ENCODE data around the gene CCDC87. TPM values are rescaled to one million over a fixed set of nuclear protein-coding genes. Genes with fewer than 3 reads are reported as not detected.

CCDC87 gene
- total RNA-seq, 1 experiment from 2014 or later = 2.0 TPM

GRCh38 chr11:66617155-66617834, 24.4 kb upstream of the CCDC87 start:
- in situ Hi-C loops (cut with HindIII; ENCODE audit: low pct_unique_long_range_greater_than_20kb, low sequenced_read_pairs) (no loop called here), intact Hi-C loops (cut with micrococcal nuclease; ENCODE audit: unreplicated experiment) (no loop called here)
- POLR2A ChIA-PET = interaction anchor here (0.6 to 2.6 kb wide), 6 partner anchors 11 to 227 kb away, joined by 3 to 13 read pairs (median 4); partner anchors contain the start of gene RBM4
- Histone ChIP-seq H3K36me3 (ENCODE audit: control insufficient read depth, insufficient read depth, low read length) (peaks cover 6% of the 10 kb centered on the region), H3K4me3 (ENCODE audit: low read depth in 2 of 2, low read length in 2 of 2) (peak overlapping the region; percentile 84 to 99), H3K4me1 (ENCODE audit: control insufficient read depth, insufficient read depth, low read length) (peaks cover 23% of the 10 kb centered on the region), H3K9me3 (ENCODE audit: control insufficient read depth, insufficient read depth, low read depth, low read length) (no peaks in the 10 kb centered on the region), H3K27ac (ENCODE audit: low read length) (peak overlapping the region; percentile 96), H3K27me3 (ENCODE audit: control insufficient read depth, insufficient read depth, low read length) (no peaks in the 10 kb centered on the region)
- CTCF ChIA-PET = interaction anchor here (0.6 kb wide), 1 partner anchor 61 kb away, joined by 3 read pairs; no protein-coding TSS in a partner anchor
- DNase-seq (ENCODE audit: low read depth, low spot score) (no peak), ATAC-seq (peak; percentile 23)
- TF ChIP-seq SIN3A (IDR thresholded peaks at IDR 0.05; ENCODE audit: borderline replicate concordance, insufficient read depth, low read depth, low read length) = no peak
- TF ChIP-seq POLR2AphosphoS5 (IDR thresholded peaks at IDR 0.05; ENCODE audit: low read depth, low read length) = no peak
- no peak for TF ChIP-seq TCF7L2 (IDR thresholded peaks at IDR 0.05; ENCODE audit: low read depth, low read length)
- TF ChIP-seq REST (IDR thresholded peaks at IDR 0.05; ENCODE audit: insufficient read depth in 1 of 2, low read depth in 2 of 2, low read length in 1 of 2) = no peak
- TF ChIP-seq, protein P1, sequence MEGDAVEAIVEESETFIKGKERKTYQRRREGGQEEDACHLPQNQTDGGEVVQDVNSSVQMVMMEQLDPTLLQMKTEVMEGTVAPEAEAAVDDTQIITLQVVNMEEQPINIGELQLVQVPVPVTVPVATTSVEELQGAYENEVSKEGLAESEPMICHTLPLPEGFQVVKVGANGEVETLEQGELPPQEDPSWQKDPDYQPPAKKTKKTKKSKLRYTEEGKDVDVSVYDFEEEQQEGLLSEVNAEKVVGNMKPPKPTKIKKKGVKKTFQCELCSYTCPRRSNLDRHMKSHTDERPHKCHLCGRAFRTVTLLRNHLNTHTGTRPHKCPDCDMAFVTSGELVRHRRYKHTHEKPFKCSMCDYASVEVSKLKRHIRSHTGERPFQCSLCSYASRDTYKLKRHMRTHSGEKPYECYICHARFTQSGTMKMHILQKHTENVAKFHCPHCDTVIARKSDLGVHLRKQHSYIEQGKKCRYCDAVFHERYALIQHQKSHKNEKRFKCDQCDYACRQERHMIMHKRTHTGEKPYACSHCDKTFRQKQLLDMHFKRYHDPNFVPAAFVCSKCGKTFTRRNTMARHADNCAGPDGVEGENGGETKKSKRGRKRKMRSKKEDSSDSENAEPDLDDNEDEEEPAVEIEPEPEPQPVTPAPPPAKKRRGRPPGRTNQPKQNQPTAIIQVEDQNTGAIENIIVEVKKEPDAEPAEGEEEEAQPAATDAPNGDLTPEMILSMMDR (IDR thresholded peaks at IDR 0.05) = no peak
- BruUV-seq (replicated peaks) = no TSS peak

GRCh38 chr11:66616379-66617154, 23.7 kb upstream of the CCDC87 start, which contains the start of gene RBM14:
TSS of gene RBM14 (plus strand) at chr11:66616630. CDS start at chr11:66616721, 91 bp downstream.
- DNase-seq (ENCODE audit: low read depth, low spot score) (peak; percentile 96), ATAC-seq (peak; percentile 98)
- H3K4me1 ChIP-seq (ENCODE audit: control insufficient read depth, insufficient read depth, low read length) = peaks cover 23% of the 10 kb centered on the region
- peak within 1 kb of the TSS; percentile 96 for H3K27ac ChIP-seq (ENCODE audit: low read length)
- H3K27me3 ChIP-seq (ENCODE audit: control insufficient read depth, insufficient read depth, low read length) = no peaks in the 10 kb centered on the region
- BruUV-seq (replicated peaks) = no TSS peak
- intact Hi-C loops (cut with micrococcal nuclease; ENCODE audit: unreplicated experiment) = no loop called here
- POLR2A ChIA-PET = interaction anchor here (0.6 to 2.6 kb wide), 6 partner anchors 13 to 282 kb away, joined by 3 to 13 read pairs (median 6); partner anchors contain the start of gene RBM4
- TF ChIP-seq POLR2AphosphoS5 (IDR thresholded peaks at IDR 0.05; ENCODE audit: low read depth, low read length) (peak; percentile 98), SIN3A (IDR thresholded peaks at IDR 0.05; ENCODE audit: borderline replicate concordance, insufficient read depth, low read depth, low read length) (peak; percentile 68), REST (IDR thresholded peaks at IDR 0.05; ENCODE audit: insufficient read depth in 1 of 2, low read depth in 2 of 2, low read length in 1 of 2) (0 out of 4 replicates have a peak, but pooled peaks of 1 of the 2 experiments have one; percentile 62), TCF7L2 (IDR thresholded peaks at IDR 0.05; ENCODE audit: low read depth, low read length) (peak; percentile 30; the same call in 1 of the 2 replicates)
- TF ChIP-seq, protein P1 (IDR thresholded peaks at IDR 0.05) = no peak
- in situ Hi-C loops (cut with HindIII; ENCODE audit: low pct_unique_long_range_greater_than_20kb, low sequenced_read_pairs) = no loop called here
- peaks cover 6% of the 10 kb centered on the region for H3K36me3 ChIP-seq (ENCODE audit: control insufficient read depth, insufficient read depth, low read length)
- no peaks in the 10 kb centered on the region for H3K9me3 ChIP-seq (ENCODE audit: control insufficient read depth, insufficient read depth, low read depth, low read length)
- H3K4me3 ChIP-seq (ENCODE audit: low read depth in 2 of 2, low read length in 2 of 2) = peak within 1 kb of the TSS; percentile 84 to 99
- CTCF ChIA-PET = interaction anchor here (0.5 kb wide), 1 partner anchor 765 kb away, joined by 6 read pairs; no protein-coding TSS in a partner anchor

Data from Panc1 (cell line).